IPS DF 6.9 (cell line): ENCODE measurements around the gene CFAP99.

Source experiments
- DNase-seq: peaks from one replicate; pipeline ENCODE4 v3.0.0-alpha.2; 2013; ENCODE audit warnings: low read depth, low spot score
- H3K27ac ChIP-seq: one replicate; pipeline ENCODE4 v1.5.1; 2013; ENCODE audit warnings: low read length, control low read depth
- H3K27me3 ChIP-seq: 2 replicates; pipeline ENCODE4 v1.6.1; 2013; ENCODE audit warnings: mild to moderate bottlenecking, low read length; ENCODE audit not compliant: control insufficient read depth, insufficient read depth
- H3K36me3 ChIP-seq: 2 replicates; pipeline ENCODE4 v1.6.1; 2013; ENCODE audit warnings: low read length; ENCODE audit not compliant: control insufficient read depth, insufficient read depth
- H3K4me1 ChIP-seq: 2 replicates; pipeline ENCODE4 v1.6.1; 2013; ENCODE audit warnings: low read length; ENCODE audit not compliant: control insufficient read depth, insufficient read depth
- H3K4me3 ChIP-seq: 2 replicates; pipeline ENCODE4 v1.5.1; 2013; ENCODE audit warnings: mild to moderate bottlenecking, low read length
- H3K9me3 ChIP-seq: 2 replicates; pipeline ENCODE4 v1.6.1; 2013; ENCODE audit warnings: low read length, inconsistent platforms; ENCODE audit not compliant: control insufficient read depth, insufficient read depth
- WGBS: extraction: QIAGEN DNeasy Blood & Tissue Kit; methylation state at CpG from one replicate; pipeline ENCODE4 v1.1.7; 2013; ENCODE audit warnings: mixed read lengths, missing lambda C conversion rate; ENCODE audit not compliant: insufficient read length, insufficient coverage; 5-methylcytosine and 5-hydroxymethylcytosine counted together

CFAP99 gene

DNA sequence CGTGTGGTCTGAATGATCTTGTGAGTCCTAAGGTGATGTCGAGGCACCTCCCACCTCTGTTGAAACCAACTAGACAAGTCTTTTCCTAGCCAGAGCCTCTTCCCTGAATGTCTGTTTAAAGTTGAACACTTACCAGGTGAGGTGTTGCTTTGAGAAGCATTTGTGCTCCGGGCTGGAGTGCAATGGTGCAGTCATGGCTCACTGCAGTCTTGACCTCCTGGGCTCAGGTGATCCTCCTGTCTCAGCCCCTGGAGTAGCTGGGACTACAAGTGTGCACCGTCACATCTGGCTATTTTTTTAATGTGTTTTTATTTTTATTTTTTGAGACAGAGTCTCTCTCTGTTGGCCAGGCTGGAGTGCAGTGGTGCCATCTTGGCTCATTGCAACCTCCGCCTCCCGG, 68.2 kb downstream of the CFAP99 start:
- WGBS: no CpG with 5 or more reads among the region's 6 CpGs

GRCh38 chr4:2487632-2488031, 68.9 kb downstream of the CFAP99 start:
- H3K9me3 ChIP-seq: no peaks in the 10 kb centered on the region
- peaks cover 8% of the 10 kb centered on the region; the same call in 1 of the 2 replicates for H3K36me3 ChIP-seq
- WGBS: no CpG with 5 or more reads among the region's 6 CpGs
- H3K4me3 ChIP-seq: no peak overlapping the region
- no peak overlapping the region for H3K27ac ChIP-seq
- H3K27me3 ChIP-seq: no peaks in the 10 kb centered on the region
- no peaks in the 10 kb centered on the region; the same call in 1 of the 2 replicates for H3K4me1 ChIP-seq
- DNase-seq: no peak

More for the DNA sequence above, 68.2 kb downstream of the CFAP99 start:
- peaks cover 3% of the 10 kb centered on the region for H3K4me1 ChIP-seq
- no peak overlapping the region for H3K27ac ChIP-seq
- no peaks in the 10 kb centered on the region for H3K9me3 ChIP-seq
- H3K27me3 ChIP-seq: no peaks in the 10 kb centered on the region
- DNase-seq: no peak
- H3K4me3 ChIP-seq: no peak overlapping the region
- peaks cover 5% of the 10 kb centered on the region; the same call in 1 of the 2 replicates for H3K36me3 ChIP-seq

DNA sequence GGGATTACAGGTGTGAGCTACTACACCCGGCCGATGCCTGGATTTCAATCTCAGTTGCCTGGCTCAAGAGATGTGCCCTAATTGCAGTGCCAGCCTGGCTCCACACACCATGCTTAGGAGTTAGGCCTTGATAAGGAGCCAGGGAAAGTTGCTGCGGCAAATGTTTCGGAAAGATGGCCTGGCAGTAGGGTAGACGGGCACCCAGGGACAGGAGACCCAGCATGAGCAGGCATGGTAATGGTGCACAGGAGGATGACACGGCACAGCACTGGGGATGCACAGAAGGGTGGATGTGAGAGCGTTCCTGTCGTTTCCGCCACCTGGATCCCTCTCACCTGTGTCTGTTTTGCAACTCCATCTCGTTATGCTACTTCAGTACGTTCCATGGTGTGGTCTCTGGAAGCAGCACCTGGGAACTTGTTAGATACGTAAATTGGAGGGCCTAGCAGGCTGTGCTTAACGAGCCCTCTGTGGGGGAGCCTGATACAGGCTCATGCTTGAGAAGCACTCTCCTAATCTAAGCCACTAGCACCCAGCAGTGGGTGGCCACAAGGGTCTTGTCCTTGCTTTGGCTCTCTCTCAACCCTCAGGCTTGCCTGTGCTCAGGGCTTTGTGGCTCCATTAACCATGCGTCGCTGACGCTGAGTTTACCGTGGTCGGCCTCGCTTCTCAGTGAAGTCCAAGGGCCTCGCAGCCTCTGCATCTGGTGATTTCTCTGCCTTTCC, 70.5 kb downstream of the CFAP99 start:
- Histone ChIP-seq H3K4me3 (no peak overlapping the region), H3K9me3 (no peaks in the 10 kb centered on the region), H3K27me3 (no peaks in the 10 kb centered on the region), H3K4me1 (no peaks in the 10 kb centered on the region; the same call in 1 of the 2 replicates), H3K36me3 (peaks cover 13% of the 10 kb centered on the region; the same call in 1 of the 2 replicates), H3K27ac (no peak overlapping the region)
- WGBS: no CpG with 5 or more reads among the region's 20 CpGs
- DNase-seq: no peak

- Histone ChIP-seq H3K27ac (no peak overlapping the region), H3K27me3 (no peaks in the 10 kb centered on the region), H3K4me1 (no peaks in the 10 kb centered on the region; the same call in 1 of the 2 replicates), H3K36me3 (peaks cover 13% of the 10 kb centered on the region; the same call in 1 of the 2 replicates), H3K4me3 (no peak overlapping the region), H3K9me3 (no peaks in the 10 kb centered on the region)
- no CpG with 5 or more reads among the region's 9 CpGs for WGBS
- DNase-seq: no peak
Observed at GRCh38 chr4:2489841-2490552, 71.2 kb downstream of the CFAP99 start.

GRCh38 chr4:2492970-2493369, 74.2 kb downstream of the CFAP99 start:
- H3K9me3 ChIP-seq: no peaks in the 10 kb centered on the region
- no peaks in the 10 kb centered on the region for H3K4me1 ChIP-seq
- H3K36me3 ChIP-seq: peaks cover 20% of the 10 kb centered on the region; the same call in 1 of the 2 replicates
- H3K27ac ChIP-seq: no peak overlapping the region
- H3K27me3 ChIP-seq: no peaks in the 10 kb centered on the region
- no peak overlapping the region for H3K4me3 ChIP-seq
- no peak for DNase-seq
- WGBS: no CpG with 5 or more reads among the region's 1 CpG

GRCh38 chr4:2494992-2495391, 76.2 kb downstream of the CFAP99 start:
- Histone ChIP-seq H3K36me3 (peaks cover 21% of the 10 kb centered on the region), H3K4me3 (no peak overlapping the region), H3K27ac (no peak overlapping the region), H3K4me1 (no peaks in the 10 kb centered on the region), H3K27me3 (no peaks in the 10 kb centered on the region), H3K9me3 (no peaks in the 10 kb centered on the region)
- WGBS: no CpG with 5 or more reads among the region's 3 CpGs
- DNase-seq: no peak

DNA sequence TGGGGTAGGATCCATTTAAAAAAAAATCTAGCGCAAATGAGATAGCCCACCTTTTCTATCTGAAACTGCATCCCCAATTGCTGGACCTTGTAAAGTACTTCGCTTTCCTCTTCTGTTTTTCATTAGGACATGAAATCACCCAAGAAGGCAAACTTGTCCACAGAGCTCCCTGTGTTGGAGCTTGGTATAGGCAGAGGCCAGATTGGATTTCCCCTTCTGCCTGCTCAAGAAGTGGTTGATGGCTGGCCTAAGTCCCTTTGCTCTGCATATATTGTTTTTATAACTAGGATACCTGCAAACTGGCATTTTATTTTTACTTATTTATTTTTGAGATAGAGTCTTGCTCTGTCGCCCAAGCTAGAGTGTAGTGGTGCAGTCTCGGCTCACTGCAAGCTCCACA, 78.6 kb downstream of the CFAP99 start:
- peaks cover 29% of the 10 kb centered on the region for H3K36me3 ChIP-seq
- H3K27me3 ChIP-seq: no peaks in the 10 kb centered on the region
- WGBS: no CpG with 5 or more reads among the region's 4 CpGs
- no peaks in the 10 kb centered on the region for H3K4me1 ChIP-seq
- H3K9me3 ChIP-seq: no peaks in the 10 kb centered on the region
- H3K4me3 ChIP-seq: no peak overlapping the region
- DNase-seq: no peak
- no peak overlapping the region for H3K27ac ChIP-seq

DNA sequence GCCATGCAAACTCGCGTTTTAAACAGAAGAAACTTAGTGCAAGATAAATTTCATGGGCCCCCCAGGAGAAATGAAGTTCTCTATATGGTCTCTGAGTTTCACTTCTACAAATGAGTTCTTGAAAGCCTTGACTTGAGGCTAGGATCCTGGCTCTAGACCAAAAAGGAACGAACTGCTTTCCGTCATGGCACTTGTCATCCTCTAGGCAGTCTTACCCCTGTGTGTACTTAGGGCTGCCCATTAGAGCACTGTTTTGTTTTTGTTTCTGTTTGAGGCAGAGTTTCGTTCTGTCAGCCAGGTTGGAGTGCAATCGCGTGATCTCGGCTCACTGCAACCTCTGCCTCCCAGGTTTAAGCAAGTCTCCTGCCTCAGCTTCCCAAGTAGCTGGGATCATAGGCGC, 79.2 kb downstream of the CFAP99 start:
- WGBS: no CpG with 5 or more reads among the region's 9 CpGs

DNA sequence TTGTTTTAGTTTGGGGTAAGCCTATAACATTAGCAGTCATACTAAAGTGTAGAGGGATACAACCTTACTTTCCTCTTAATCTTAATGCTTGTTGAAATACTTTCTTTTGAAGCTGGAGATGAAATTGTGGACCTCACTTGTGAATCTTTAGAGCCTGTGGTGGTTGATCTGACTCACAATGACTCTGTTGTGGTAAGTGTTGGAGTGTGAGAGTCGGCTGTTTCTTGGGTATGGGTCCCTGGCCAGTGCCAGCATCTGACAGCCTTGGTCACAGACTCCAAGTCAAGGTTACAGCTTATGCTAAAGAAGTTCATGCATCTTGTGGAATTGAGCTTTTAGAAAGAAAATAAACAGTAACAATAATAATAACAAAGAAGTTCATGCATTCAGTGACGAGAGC, 81.8 kb downstream of the CFAP99 start:
- Histone ChIP-seq H3K27me3 (no peaks in the 10 kb centered on the region), H3K27ac (no peak overlapping the region), H3K4me1 (no peaks in the 10 kb centered on the region), H3K9me3 (no peaks in the 10 kb centered on the region), H3K4me3 (no peak overlapping the region), H3K36me3 (peaks cover 24% of the 10 kb centered on the region)
- no peak for DNase-seq
- no CpG with 5 or more reads among the region's 2 CpGs for WGBS

More for the DNA sequence above, 79.2 kb downstream of the CFAP99 start:
- no peak for DNase-seq
- no peak overlapping the region for H3K27ac ChIP-seq
- H3K4me3 ChIP-seq: no peak overlapping the region
- no peaks in the 10 kb centered on the region for H3K27me3 ChIP-seq
- H3K4me1 ChIP-seq: no peaks in the 10 kb centered on the region
- no peaks in the 10 kb centered on the region for H3K9me3 ChIP-seq
- peaks cover 23% of the 10 kb centered on the region for H3K36me3 ChIP-seq

- H3K4me1 ChIP-seq: no peaks in the 10 kb centered on the region
- DNase-seq: no peak
- no peak overlapping the region for H3K27ac ChIP-seq
- WGBS: no CpG with 5 or more reads among the region's 7 CpGs
- H3K4me3 ChIP-seq: no peak overlapping the region
- H3K27me3 ChIP-seq: no peaks in the 10 kb centered on the region
- H3K9me3 ChIP-seq: no peaks in the 10 kb centered on the region
- H3K36me3 ChIP-seq: peaks cover 24% of the 10 kb centered on the region
Observed at GRCh38 chr4:2501034-2501594, 82.4 kb downstream of the CFAP99 start.
